GM23248 (cell line): Measurements from ENCODE around the gene CABYR.

Experiments used
- EZH2 ChIP-seq: fragments of 200-600 bp; sonication (generic); IDR thresholded peaks from 2 replicates; pipeline ENCODE4 v1.6.1; 2018; ENCODE audit warnings: antibody characterized with exemption, mild to moderate bottlenecking; ENCODE audit not compliant: insufficient read depth, poor library complexity, severe bottlenecking
- EZH2phosphoT487 ChIP-seq: fragments of 200-600 bp; sonication (generic); IDR thresholded peaks from 2 replicates; pipeline ENCODE4 v1.6.1; 2018; ENCODE audit warnings: antibody characterized with exemption, moderate library complexity, mild to moderate bottlenecking, low read depth; ENCODE audit not compliant: insufficient read depth

GRCh38 chr18:24199372-24199962, 60.6 kb downstream of the CABYR start:
- TF ChIP-seq EZH2 (no peak), EZH2phosphoT487 (no peak)
